Measurements from ENCODE around the gene RNF151.
A peak's percentile ranks its signal among the peaks of the same experiment; 100 is the strongest.

RNF151 gene

GRCh38 chr16:2004795-2005517, 38.3 kb downstream of the RNF151 start:
- Histone ChIP-seq H3K4me1 (ENCODE audit: control insufficient read depth in 1 of 2, insufficient read depth in 1 of 2, low read depth in 1 of 2, low read length in 1 of 2) (peaks cover 30 to 47% of the 10 kb centered on the region in 2 experiments), H3K4me3 (ENCODE audit: low read depth in 1 of 2, low read length in 1 of 2) (no peak overlapping the region), H3K36me3 (peaks cover 33% of the 10 kb centered on the region), H3K27me3 (peaks cover 6% of the 10 kb centered on the region), H3K9me3 (no peaks in the 10 kb centered on the region), H3K27ac (no peak overlapping the region)
- TF ChIP-seq CTCF (IDR thresholded peaks at IDR 0.05), result no peak

- TF ChIP-seq CTCF (IDR thresholded peaks at IDR 0.05), result no peak
- H3K27me3 ChIP-seq, result peaks cover 6% of the 10 kb centered on the region
- H3K36me3 ChIP-seq, result peaks cover 27% of the 10 kb centered on the region
- no peak overlapping the region for H3K27ac ChIP-seq
- H3K4me3 ChIP-seq (ENCODE audit: low read depth in 1 of 2, low read length in 1 of 2), result no peak overlapping the region
- H3K4me1 ChIP-seq (ENCODE audit: control insufficient read depth in 1 of 2, insufficient read depth in 1 of 2, low read depth in 1 of 2, low read length in 1 of 2), result peaks cover 36 to 52% of the 10 kb centered on the region in 2 experiments
- H3K9me3 ChIP-seq, result no peaks in the 10 kb centered on the region
Observed at GRCh38 chr16:2005646-2006045, 39.0 kb downstream of the RNF151 start.

GRCh38 chr16:2006317-2006716, 39.7 kb downstream of the RNF151 start:
- no peak for TF ChIP-seq CTCF (IDR thresholded peaks at IDR 0.05)
- Histone ChIP-seq H3K36me3 (peaks cover 20% of the 10 kb centered on the region), H3K27me3 (peaks cover 6% of the 10 kb centered on the region), H3K4me3 (ENCODE audit: low read depth in 1 of 2, low read length in 1 of 2) (no peak overlapping the region), H3K4me1 (ENCODE audit: control insufficient read depth in 1 of 2, insufficient read depth in 1 of 2, low read depth in 1 of 2, low read length in 1 of 2) (peaks cover 36 to 52% of the 10 kb centered on the region in 2 experiments), H3K27ac (no peak overlapping the region), H3K9me3 (no peaks in the 10 kb centered on the region)

- peaks cover 11% of the 10 kb centered on the region for H3K36me3 ChIP-seq
- no peak overlapping the region for H3K4me3 ChIP-seq (ENCODE audit: low read depth in 1 of 2, low read length in 1 of 2)
- TF ChIP-seq CTCF (IDR thresholded peaks at IDR 0.05), result no peak
- no peak overlapping the region for H3K27ac ChIP-seq
- H3K9me3 ChIP-seq, result no peaks in the 10 kb centered on the region
- H3K4me1 ChIP-seq (ENCODE audit: control insufficient read depth in 1 of 2, insufficient read depth in 1 of 2, low read depth in 1 of 2, low read length in 1 of 2), result peaks cover 36 to 52% of the 10 kb centered on the region in 2 experiments
- H3K27me3 ChIP-seq, result peaks cover 6% of the 10 kb centered on the region
Observed at GRCh38 chr16:2007081-2007836, 40.6 kb downstream of the RNF151 start.

- peaks cover 6% of the 10 kb centered on the region for H3K27me3 ChIP-seq
- peaks cover 3% of the 10 kb centered on the region for H3K36me3 ChIP-seq
- no peak for TF ChIP-seq CTCF (IDR thresholded peaks at IDR 0.05)
- no peak overlapping the region for H3K27ac ChIP-seq
- H3K9me3 ChIP-seq, result no peaks in the 10 kb centered on the region
- peak overlapping the region in 1 of 2 experiments; percentile 77 for H3K4me3 ChIP-seq (ENCODE audit: low read depth in 1 of 2, low read length in 1 of 2)
- H3K4me1 ChIP-seq (ENCODE audit: control insufficient read depth in 1 of 2, insufficient read depth in 1 of 2, low read depth in 1 of 2, low read length in 1 of 2), result peaks cover 36 to 52% of the 10 kb centered on the region in 2 experiments
Observed at GRCh38 chr16:2008009-2008526, 41.4 kb downstream of the RNF151 start.

Measured in neutrophil (primary cell).